ENCODE results near the gene RANBP10. TPM values are rescaled to one million over a fixed set of nuclear protein-coding genes. Genes with fewer than 3 reads are reported as not detected.
"Not testable (repeated sequence)": the region's sequence is repeated elsewhere in the genome, so short reads cannot be mapped to it uniquely, and the experiment has no call there.

The RANBP10 gene
- total RNA-seq, 2 donors from 2014 or later = 16.9 to 20.5 TPM

GRCh38 chr16:67702130-67702529 lies 104.2 kb downstream of the RANBP10 start:
- DNase-seq = no peak
- intact Hi-C loops (cut with DNase I, micrococcal nuclease) = no loop called here
- ATAC-seq = no peak

- intact Hi-C loops (cut with DNase I, micrococcal nuclease) = no loop called here
- DNase-seq (no peak), ATAC-seq (no peak)
Measured at GRCh38 chr16:67701420-67701819, 104.9 kb downstream of the RANBP10 start.

GRCh38 chr16:67699265-67699664 lies 107.1 kb downstream of the RANBP10 start:
- DNase-seq = no peak

GRCh38 chr16:67697422-67698185 lies 108.8 kb downstream of the RANBP10 start:
- no peak for DNase-seq
- intact Hi-C loops (cut with DNase I, micrococcal nuclease) = no loop called here
- ATAC-seq = peak; percentile 97

More at GRCh38 chr16:67699265-67699664, 107.1 kb downstream of the RANBP10 start:
- intact Hi-C loops (cut with DNase I, micrococcal nuclease) = no loop called here
- ATAC-seq = no peak

GRCh38 chr16:67694611-67695010 lies 111.7 kb downstream of the RANBP10 start:
- intact Hi-C loops (cut with DNase I, micrococcal nuclease) = no loop called here
- no peak for ATAC-seq
- DNase-seq = no peak

GRCh38 chr16:67693517-67694285 lies 112.7 kb downstream of the RANBP10 start:
- intact Hi-C loops (cut with DNase I, micrococcal nuclease); DNase-seq: not testable (repeated sequence)

GRCh38 chr16:67685388-67686112 lies 120.8 kb downstream of the RANBP10 start:
- no peak for ATAC-seq
- DNase-seq = no peak
- intact Hi-C loops (cut with DNase I, micrococcal nuclease) = no loop called here

More at GRCh38 chr16:67693517-67694285, 112.7 kb downstream of the RANBP10 start:
- not testable (repeated sequence) for ATAC-seq

GRCh38 chr16:67683767-67684166 lies 122.6 kb downstream of the RANBP10 start:
- DNase-seq (no peak), ATAC-seq (peak; percentile 76)
- intact Hi-C loops (cut with DNase I, micrococcal nuclease) = no loop called here

GRCh38 chr16:67679935-67680897 lies 126.1 kb downstream of the RANBP10 start:
- intact Hi-C loops (cut with DNase I, micrococcal nuclease) = loop anchor here in 1 of 2 donors (10.0 kb wide), 1 partner anchor 125 kb away; the partner anchor contains the start of genes RANBP10 and TSNAXIP1
- ATAC-seq (no peak), DNase-seq (no peak)

- ATAC-seq (peak; percentile 78), DNase-seq (peak in 1 of 2 donors; percentile 56)
- intact Hi-C loops (cut with DNase I, micrococcal nuclease) = loop anchor here in 1 of 2 donors (10.0 kb wide), 1 partner anchor 126 kb away; the partner anchor contains the start of genes RANBP10 and TSNAXIP1
Measured at GRCh38 chr16:67678354-67679023, 127.9 kb downstream of the RANBP10 start.

GRCh38 chr16:67677712-67678111 lies 128.6 kb downstream of the RANBP10 start:
- DNase-seq = no peak
- no peak for ATAC-seq
- intact Hi-C loops (cut with DNase I, micrococcal nuclease) = loop anchor here in 1 of 2 donors (10.0 kb wide), 1 partner anchor 127 kb away; the partner anchor contains the start of genes RANBP10 and TSNAXIP1

- ATAC-seq (no peak), DNase-seq (no peak)
- intact Hi-C loops (cut with DNase I, micrococcal nuclease) = loop anchor here in 1 of 2 donors (10.0 kb wide), 1 partner anchor 128 kb away; the partner anchor contains the start of genes RANBP10 and TSNAXIP1
Measured at GRCh38 chr16:67676939-67677338, 129.4 kb downstream of the RANBP10 start.

GRCh38 chr16:67676516-67676915 lies 129.8 kb downstream of the RANBP10 start:
- intact Hi-C loops (cut with DNase I, micrococcal nuclease) = loop anchor here in 1 of 2 donors (10.0 kb wide), 1 partner anchor 128 kb away; the partner anchor contains the start of genes RANBP10 and TSNAXIP1
- DNase-seq (no peak), ATAC-seq (no peak)

- intact Hi-C loops (cut with DNase I, micrococcal nuclease) = loop anchor here in 1 of 2 donors (10.0 kb wide), 1 partner anchor 129 kb away; the partner anchor contains the start of genes RANBP10 and TSNAXIP1
- no peak for ATAC-seq
- DNase-seq = no peak
Measured at GRCh38 chr16:67675999-67676398, 130.4 kb downstream of the RANBP10 start.

GRCh38 chr16:67675579-67675935 lies 130.8 kb downstream of the RANBP10 start:
- intact Hi-C loops (cut with DNase I, micrococcal nuclease) = loop anchor here in 1 of 2 donors (10.0 kb wide), 1 partner anchor 129 kb away; the partner anchor contains the start of genes RANBP10 and TSNAXIP1
- ATAC-seq (no peak), DNase-seq (no peak)

- intact Hi-C loops (cut with DNase I, micrococcal nuclease) = loop anchor here in 1 of 2 donors (10.0 kb wide), 1 partner anchor 130 kb away; the partner anchor contains the start of genes RANBP10 and TSNAXIP1
- DNase-seq (no peak), ATAC-seq (peak; percentile 42)
Measured at GRCh38 chr16:67674851-67675578, 131.3 kb downstream of the RANBP10 start.
